Nucleus accumbens (tissue), 56 donors: ENCODE measurements around the gene EFCC1.
A peak's percentile ranks its signal among the peaks of the same experiment; 100 is the strongest.

Experiments
- DNase-seq, 56 donors: peaks; one replicate each; lab custom pipeline; 2025; lab: John Stamatoyannopoulos, UW

The EFCC1 gene

DNA sequence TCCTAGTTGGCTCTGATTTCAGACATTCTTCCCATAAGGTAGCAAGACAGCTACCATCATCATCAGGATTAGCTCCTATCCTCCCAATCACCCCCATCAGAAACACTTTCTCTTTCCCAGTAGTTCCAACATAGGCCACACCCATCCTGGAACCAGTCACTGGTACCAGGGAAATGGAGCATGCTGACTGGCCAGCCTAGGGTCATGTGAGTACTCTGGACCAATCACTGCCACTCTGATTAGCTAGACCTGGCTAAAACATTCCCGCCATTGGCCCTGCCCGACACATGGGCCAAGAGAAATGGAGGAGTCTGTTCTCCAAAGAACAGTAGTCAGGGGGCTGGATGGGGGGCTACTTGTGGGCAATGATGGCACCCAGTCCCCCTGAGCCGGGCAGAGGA, 12.4 kb downstream of the EFCC1 start:
- DNase-seq = no peak

- peak in 22 of 56 donors; percentile 3 to 90 (median 32) for DNase-seq
Measured at GRCh38 chr3:129014148-129014547, 13.0 kb downstream of the EFCC1 start.

DNA sequence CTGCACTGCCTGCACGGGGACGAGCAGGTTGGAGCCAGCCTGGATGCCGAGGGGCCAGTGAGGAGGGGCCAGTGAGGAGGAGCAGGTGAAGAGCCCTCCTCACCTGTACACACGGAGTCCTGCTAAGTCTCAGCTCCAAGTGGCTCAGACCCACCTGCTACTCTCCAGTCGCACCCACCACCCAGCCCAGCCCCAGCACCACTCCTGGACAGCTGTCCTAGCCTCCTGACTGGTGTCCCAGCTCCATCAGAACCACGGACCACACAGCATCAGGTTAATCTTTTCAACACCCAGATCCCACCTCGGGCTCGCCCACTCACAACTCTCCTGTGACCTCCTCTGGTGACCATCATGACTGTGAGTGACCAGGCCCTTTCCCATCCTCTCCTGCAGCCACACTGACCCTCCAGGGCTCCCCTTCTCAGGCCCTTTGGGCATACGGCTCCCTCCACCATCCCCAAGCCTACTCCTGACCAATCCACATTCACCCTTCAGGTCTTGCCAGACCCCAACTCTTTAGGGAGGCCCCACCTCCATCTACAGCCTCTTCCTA, 13.8 kb downstream of the EFCC1 start:
- DNase-seq = no peak

DNA sequence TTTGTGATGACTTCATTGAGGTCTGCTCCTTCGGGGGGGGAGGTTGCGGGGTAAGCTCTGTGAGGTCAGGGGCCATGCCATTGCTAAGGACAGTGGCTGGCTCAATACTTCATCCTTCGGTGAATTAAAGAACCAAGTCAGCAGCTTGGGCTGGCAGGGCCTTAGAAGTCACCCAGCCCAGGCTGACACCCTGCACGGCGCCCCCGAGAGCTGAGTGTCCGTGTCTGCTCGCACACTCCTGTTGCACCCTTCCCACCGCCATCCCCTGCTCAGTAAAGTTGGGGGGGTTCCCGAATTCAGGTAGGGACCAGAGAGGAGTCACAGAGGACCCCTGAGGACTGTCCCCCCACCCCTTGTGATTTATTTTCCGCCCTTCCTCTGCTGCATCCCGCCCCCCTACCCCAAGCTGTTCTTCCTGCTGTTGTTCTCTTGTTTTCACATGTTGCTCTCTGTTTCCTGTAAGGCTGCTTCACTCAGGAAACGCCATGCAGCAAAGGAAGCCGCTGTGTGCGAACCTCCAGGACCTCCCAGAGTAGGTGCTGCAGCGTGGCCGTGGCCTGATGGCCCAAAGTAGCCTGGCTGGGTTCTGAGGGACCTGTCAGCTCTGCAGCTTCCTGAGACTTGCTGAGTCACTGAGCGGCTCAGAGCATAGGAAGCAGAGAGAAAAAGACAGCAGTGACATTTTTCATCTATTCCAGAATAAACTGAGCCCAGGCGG, 14.4 kb downstream of the EFCC1 start:
- peak in 3 of 56 donors; percentile 2 to 15 (median 12) for DNase-seq

DNA sequence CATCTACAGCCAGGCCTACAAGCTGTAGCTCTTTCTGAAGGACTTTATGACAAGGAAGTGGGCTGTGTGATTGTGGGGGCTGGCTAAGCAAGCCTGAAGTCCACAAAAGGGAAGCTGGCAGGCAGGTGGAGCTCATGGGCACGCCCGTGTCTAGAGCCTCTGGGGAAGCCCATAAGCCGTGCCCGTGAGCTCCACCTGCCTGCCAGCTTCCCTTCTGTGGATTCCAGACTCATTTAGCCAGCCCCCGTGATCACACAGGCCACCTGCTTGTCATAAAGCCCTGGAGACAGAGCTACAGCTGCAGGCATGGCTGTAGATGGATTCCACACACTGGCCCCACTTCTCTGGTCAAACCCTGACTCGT, 15.2 kb downstream of the EFCC1 start:
- no peak for DNase-seq

DNA sequence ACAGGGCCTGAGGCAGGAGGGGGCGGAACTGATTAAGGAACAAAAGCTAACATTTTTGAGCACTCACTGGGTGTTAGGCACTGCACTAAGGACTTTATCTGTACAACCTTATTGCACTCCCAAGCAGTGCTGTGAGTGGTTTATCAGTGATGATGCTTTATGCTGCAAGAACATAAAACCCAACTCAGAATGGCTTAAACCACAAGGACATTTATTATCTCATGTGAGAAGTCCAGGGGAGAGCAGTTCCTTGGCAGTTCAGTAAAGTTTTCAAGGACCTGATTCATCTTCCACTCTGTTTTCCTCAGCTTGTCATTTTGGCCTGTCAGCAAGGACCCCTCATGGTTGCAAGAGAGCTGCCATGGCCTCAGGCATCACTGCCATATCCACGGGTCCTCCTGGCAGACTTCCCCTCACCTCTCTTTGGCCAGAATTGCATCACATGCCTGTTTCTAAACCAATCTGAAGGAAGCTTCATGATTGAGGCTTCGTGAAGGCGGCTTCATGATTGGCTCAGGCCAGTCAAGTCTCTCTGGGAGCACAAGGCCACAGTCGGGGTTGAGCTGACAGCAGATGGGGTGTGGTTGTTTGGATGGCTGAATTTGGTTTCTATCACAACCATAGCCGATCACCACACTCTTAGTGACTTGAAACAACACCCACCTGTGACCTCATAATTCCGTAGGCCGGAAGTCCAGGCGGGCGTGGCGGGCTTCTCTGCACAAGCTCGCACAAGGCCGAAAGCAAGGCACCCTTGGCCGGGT, 15.8 kb downstream of the EFCC1 start:
- DNase-seq = no peak

- DNase-seq = no peak
Measured at GRCh38 chr3:129017484-129017899, 16.4 kb downstream of the EFCC1 start.

DNA sequence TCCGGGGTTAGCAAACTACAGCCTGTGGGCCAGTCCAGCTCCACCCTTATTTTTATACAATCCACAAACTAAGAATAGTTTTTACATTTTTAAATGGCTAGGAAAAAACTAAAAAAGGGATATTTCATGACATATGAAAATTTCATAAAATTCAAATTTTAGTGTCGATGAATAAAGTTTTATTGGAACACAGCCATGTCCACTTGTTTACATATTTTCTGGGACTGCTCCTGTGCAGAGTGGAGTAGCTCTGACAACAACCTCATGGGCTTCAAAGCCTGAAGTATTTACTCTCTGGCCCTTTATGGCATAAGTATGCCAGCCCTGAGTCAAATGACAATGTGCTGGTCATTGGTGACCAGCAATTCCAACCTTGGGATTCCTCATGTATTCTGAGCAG, 17.2 kb downstream of the EFCC1 start:
- DNase-seq = no peak

DNA sequence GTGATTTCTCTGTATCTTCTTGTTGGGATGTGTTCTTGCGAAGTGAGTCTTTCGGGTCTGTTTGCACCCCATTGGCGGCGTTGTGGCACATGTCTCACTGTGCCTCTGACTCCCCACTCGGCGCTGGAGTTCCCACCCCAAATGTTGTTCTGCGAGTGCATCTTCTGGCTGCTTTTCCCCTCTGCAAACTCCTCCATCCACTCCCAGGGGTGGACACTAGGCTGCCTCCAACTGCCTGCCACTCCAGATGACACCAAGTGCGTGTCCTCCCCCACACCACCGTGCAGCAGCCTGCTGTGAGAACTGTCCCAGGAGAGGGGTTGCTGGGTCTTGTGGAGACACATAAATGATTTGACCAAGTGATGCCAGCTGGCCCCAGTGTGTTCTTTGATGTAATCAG, 17.6 kb downstream of the EFCC1 start:
- DNase-seq = no peak

GRCh38 chr3:129019266-129019665, 18.2 kb downstream of the EFCC1 start:
- no peak for DNase-seq

- no peak for DNase-seq
Measured at GRCh38 chr3:129020691-129021090, 19.6 kb downstream of the EFCC1 start.

DNA sequence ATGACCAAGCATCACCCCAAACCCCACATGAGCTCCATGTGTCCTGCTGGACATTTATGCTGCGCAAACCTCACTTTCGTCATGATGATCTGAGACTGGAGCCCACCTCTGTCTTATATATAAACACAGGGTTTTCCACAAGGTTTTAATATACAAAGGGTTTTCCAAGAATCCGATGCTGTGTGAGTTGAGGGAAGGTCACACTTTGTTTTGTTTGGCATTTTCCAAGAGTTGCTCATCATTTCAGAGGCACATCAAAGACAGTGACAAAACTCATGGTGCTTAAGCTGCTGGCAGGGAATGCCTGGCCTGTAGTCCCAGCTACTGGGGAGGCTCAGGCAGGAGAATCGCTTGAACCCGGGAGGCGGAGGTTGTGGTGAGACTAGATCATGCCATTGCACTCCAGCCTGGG, 20.0 kb downstream of the EFCC1 start:
- no peak for DNase-seq

DNA sequence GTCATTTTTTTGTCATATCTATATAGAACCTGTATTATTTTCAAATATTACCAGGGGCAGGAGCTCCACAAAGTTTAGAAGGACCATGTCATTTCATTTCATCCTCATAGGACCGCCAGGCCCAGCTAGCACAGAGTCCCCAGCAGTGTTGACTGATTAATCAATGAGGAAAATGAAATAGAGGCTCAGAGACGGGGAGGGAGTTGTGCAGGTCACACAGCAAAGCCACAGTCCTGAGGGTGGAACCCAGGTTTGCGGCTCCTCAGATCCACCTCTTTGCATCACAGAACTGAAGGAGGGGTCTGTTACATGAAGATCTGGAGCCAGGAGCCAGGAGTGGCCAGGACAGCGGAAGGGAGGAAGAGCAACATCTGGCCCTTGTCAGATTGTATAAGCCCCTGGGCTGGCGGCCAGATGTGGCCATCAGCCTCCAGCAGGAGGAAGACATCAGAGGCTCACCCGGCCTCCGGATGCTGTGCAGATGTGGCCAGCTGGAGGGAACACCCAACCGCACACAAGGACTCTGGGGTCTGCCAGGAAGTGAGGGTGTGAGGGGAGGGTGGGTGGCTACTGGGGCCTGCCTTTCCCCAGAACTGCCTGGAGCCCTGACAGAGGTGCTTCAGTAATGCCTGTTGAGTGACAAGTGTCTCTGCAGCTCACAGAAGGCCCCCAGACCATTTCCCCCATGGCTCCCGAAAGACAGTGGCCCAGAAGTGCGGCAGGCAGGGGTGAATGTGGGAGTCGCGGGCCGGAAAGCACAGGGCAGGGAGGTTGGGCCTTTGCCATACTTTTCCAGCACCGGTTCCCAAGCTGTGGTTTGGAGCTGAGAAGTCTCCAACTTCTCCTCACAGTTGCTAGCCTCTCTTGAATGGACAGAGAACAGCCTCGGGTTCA, 21.3 kb downstream of the EFCC1 start:
- DNase-seq = no peak

DNA sequence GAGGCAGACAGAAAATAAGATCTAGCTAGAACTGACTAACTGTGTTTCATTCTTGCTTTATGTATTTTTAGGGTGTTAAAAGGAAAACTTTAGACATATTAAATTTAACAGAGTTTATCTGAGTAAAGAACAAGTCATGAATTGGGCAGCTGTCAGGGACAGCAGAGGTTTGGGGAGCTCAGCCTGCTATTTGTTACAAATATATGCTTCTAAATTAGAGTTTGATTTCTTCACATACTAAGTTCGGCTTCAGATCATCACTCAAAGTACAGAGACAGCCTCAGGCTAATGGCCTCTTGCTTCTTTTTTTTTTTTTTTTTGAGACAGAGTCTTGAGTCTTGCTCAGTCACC, 21.9 kb downstream of the EFCC1 start:
- no peak for DNase-seq

GRCh38 chr3:129023909-129024308, 22.8 kb downstream of the EFCC1 start:
- DNase-seq = no peak

- no peak for DNase-seq
Measured at GRCh38 chr3:129025108-129025507, 24.0 kb downstream of the EFCC1 start.

GRCh38 chr3:129025691-129026435, 24.8 kb downstream of the EFCC1 start:
- no peak for DNase-seq

GRCh38 chr3:129026728-129027543, 25.8 kb downstream of the EFCC1 start:
- DNase-seq = peak in 54 of 56 donors; percentile 9 to 86 (median 64)

GRCh38 chr3:129027544-129027880, 26.4 kb downstream of the EFCC1 start:
- DNase-seq = no peak
